Left lung (tissue), 10 donors: ENCODE results near the gene ZNRF2. TPM values are rescaled to one million over a fixed set of nuclear protein-coding genes. Genes with fewer than 3 reads are reported as not detected.
A peak's percentile ranks its signal among the peaks of the same experiment; 100 is the strongest.

ENCODE experiments used
- ATAC-seq: fragments of 200-7000 bp; cut with Tn5 transposase; one replicate; pipeline ENCODE4 v1.9.1; 2020; ENCODE audit warnings: moderate library complexity
- DNase-seq, 4 donors: peaks; one replicate each; pipeline ENCODE4 v3.0.0-alpha.2; 2013 to 2020
- H3K27ac ChIP-seq, 2 donors: fragments of 200-600 bp; sonication (generic) in 1 of 2; one replicate each; pipeline versions ENCODE4 v1.5.0 to v1.8.0; 2020 to 2021
- H3K27me3 ChIP-seq, 2 donors: fragments of 200-600 bp; sonication (generic) in 1 of 2; one replicate each; pipeline versions ENCODE4 v1.5.0 to v1.8.0; 2020 to 2021
- H3K36me3 ChIP-seq, 2 donors: fragments of 200-600 bp; sonication (generic) in 1 of 2; one replicate each; pipeline versions ENCODE4 v1.5.0 to v1.8.0; 2020 to 2021
- H3K4me1 ChIP-seq, 2 donors: fragments of 200-600 bp; one replicate each; pipeline ENCODE4 v1.8.0; 2021
- H3K4me3 ChIP-seq, 2 donors: fragments of 200-600 bp; sonication (generic) in 1 of 2; one replicate each; pipeline versions ENCODE4 v1.5.0 to v1.8.0; 2020 to 2021; ENCODE audit warnings: mild to moderate bottlenecking in 1 of 2
- H3K9me3 ChIP-seq, 2 donors: fragments of 200-600 bp; sonication (generic) in 1 of 2; one replicate each; pipeline versions ENCODE4 v1.5.0 to v1.8.0; 2020 to 2021
- CTCF ChIP-seq, 2 donors: fragments of 200-600 bp; sonication (generic) in 1 of 2; IDR thresholded peaks; one replicate each; pipeline versions ENCODE4 v1.5.0 to v1.8.0; 2021; ENCODE audit warnings: antibody characterized with exemption in 2 of 2
- intact Hi-C, 2 donors: fragments of 100-400 bp; cut with DNase I; formaldehyde crosslinking; loops; one replicate each; pipeline versions ENCODE4 v1.11.2 to v1.14.2; 2022
- polyA plus RNA-seq, 6 donors: library from polyadenylated mRNA; unstranded; fragments of 120-200 nt; gene quantifications; one replicate each; pipeline ENCODE4 v1.2.1, GENCODE V29; 2013; ENCODE audit not compliant: insufficient read length in 6 of 6
- total RNA-seq, 2 donors: library from RNA; stranded (reverse); fragmentation: NEBNext Ultra II Directional; extraction: Animal tissue kit (Norgen Biotek cat#: 25700); gene quantifications; one replicate each; pipeline ENCODE4 v1.2.1, GENCODE V29; 2021
- donor health status: DM: no; HTN: yes; CAD: no.
- donor health status: DM: no; HTN: no; CAD: no.

The ZNRF2 gene
- total and polyA plus RNA-seq, 8 donors = 10.9 to 19.5 (median 12.4) TPM

DNA sequence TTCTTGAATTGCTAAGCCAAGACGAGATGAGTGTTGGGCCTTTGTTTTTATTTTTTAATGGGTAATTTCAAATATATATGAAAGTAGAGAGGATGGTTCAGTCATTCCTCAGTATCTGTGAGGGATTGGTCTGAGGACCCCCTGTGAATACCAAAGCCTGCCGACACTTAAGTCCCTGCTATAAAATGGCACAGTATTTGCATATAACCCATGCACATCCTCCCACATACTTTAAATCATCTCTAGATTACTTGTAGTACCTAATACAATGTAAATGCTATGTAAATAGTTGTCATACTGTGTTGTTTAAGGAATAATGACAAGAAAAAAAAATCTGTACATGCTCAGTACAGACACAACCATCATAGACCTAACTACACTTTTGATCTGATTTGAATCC, 120.8 kb downstream of the ZNRF2 start:
- Histone ChIP-seq H3K27me3 (no peaks in the 10 kb centered on the region), H3K9me3 (no peaks in the 10 kb centered on the region), H3K27ac (no peak overlapping the region), H3K36me3 (peaks cover 0 to 9% of the 10 kb centered on the region in 2 donors), H3K4me1 (no peaks in the 10 kb centered on the region), H3K4me3 (no peak overlapping the region)
- no peak for TF ChIP-seq CTCF (IDR thresholded peaks at IDR 0.05)
- intact Hi-C loops = no loop called here
- ATAC-seq (no peak), DNase-seq (no peak)

DNA sequence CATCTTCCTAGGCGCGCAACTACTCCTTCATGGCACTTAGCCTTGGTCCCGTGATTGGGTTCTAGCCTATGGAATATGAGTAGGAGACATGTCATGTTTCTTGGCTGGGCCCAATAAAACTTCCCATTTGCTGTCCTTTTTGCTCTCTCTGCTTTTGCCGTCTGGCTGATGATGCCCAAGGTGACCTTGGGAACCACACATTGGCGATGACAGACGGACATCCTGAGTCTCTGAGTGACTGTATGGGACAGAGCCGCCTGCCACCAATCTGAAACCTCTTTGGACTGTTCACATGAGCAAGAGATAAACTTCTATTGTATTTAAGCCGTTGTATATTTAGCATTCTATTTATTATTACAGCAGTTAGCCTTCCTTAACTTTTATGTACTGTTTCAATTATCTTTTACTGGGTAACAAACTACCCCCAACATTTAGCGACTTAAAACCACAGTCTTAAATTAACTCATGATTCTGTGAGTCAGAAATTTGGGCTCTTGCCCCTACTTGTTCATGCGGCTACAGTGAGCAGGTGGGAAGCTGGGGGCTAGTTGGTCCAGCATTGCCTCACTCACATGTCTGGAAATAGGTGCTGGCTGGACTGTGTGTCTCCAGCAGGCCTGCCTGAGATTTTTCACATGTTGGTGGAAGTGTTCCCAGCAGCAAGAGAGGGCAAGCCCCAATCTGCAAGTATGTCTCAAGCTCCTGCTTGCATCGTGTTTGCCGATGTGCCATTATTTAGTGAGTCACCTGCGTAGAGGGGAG, 122.4 kb downstream of the ZNRF2 start:
- DNase-seq (no peak), ATAC-seq (no peak)
- TF ChIP-seq CTCF (IDR thresholded peaks at IDR 0.05) = no peak
- Histone ChIP-seq H3K9me3 (no peaks in the 10 kb centered on the region), H3K27me3 (no peaks in the 10 kb centered on the region), H3K4me1 (no peaks in the 10 kb centered on the region), H3K4me3 (no peak overlapping the region), H3K36me3 (peaks cover 0 to 9% of the 10 kb centered on the region in 2 donors), H3K27ac (no peak overlapping the region)
- intact Hi-C loops = no loop called here

- ATAC-seq (no peak), DNase-seq (no peak)
- no peak overlapping the region for H3K27ac ChIP-seq
- no peaks in the 10 kb centered on the region for H3K27me3 ChIP-seq
- TF ChIP-seq CTCF (IDR thresholded peaks at IDR 0.05) = no peak
- no peak overlapping the region for H3K4me3 ChIP-seq
- intact Hi-C loops = loop anchor here in 1 of 2 donors (5.0 kb wide), 1 partner anchor 134 kb away; no protein-coding TSS in a partner anchor
- no peaks in the 10 kb centered on the region for H3K4me1 ChIP-seq
- H3K9me3 ChIP-seq = peaks cover 0 to 3% of the 10 kb centered on the region in 2 donors
- H3K36me3 ChIP-seq = no peaks in the 10 kb centered on the region
These were observed 126.8 kb downstream of the ZNRF2 start for GRCh38 chr7:30411173-30411572.

DNA sequence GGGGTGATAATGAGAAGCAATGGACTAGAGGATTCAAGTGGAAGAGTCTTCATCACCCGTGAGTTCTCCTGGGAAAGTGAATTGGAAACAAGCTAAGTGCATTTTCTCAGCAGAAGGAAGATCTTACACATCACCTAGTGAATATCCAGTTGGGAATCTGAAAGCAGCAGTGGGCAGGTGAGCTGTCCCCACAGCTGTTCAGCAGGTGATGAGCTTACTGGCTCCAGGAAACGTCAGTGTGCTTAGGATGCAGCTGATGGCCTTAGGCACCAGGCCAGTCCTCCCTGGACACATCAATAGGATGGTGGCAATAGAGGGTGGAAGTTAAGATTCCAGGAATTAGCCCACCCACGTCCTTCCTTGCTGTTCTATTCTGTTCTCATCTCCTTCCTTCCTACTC, 127.5 kb downstream of the ZNRF2 start:
- H3K36me3 ChIP-seq = no peaks in the 10 kb centered on the region
- H3K4me3 ChIP-seq = no peak overlapping the region
- no peaks in the 10 kb centered on the region for H3K4me1 ChIP-seq
- intact Hi-C loops = loop anchor here in 1 of 2 donors (5.0 kb wide), 1 partner anchor 135 kb away; no protein-coding TSS in a partner anchor
- ATAC-seq = no peak
- H3K27me3 ChIP-seq = no peaks in the 10 kb centered on the region
- no peak for TF ChIP-seq CTCF (IDR thresholded peaks at IDR 0.05)
- H3K9me3 ChIP-seq = peaks cover 0 to 3% of the 10 kb centered on the region in 2 donors
- no peak for DNase-seq
- no peak overlapping the region for H3K27ac ChIP-seq

DNA sequence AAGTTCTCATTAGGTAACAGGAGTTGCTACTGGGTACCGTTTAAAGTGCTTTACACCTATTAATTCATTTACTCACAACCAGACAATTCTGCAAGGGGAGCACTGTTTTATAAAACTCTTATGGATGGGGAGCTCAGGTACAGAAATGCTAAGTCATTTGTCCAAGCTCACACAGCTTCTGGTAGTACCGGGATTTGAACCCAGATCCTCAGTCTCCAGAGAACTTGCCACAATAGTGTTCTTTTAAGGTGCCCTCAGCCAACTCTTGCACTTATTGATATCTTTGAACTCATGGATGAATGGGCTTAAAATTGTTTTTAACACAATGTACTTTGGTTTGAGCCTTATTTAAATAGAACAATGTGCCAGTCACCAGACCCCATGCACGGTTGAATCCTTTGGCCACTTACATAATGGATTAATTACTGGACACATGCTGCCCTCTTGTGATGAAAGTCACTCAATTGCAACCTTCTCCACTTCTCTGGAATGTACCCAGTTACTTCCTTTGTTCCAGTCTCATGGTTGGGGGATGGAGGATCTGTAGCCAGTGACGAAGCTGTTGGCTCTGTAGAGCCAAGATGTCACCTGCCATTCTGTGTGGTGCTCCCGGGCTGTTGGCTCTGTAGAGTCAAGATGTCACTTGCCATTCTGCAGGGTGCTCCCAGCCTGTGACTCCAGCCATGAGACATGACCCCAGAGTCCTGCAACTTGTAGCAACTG, 128.5 kb downstream of the ZNRF2 start:
- no peaks in the 10 kb centered on the region for H3K4me1 ChIP-seq
- intact Hi-C loops = loop anchor here in 1 of 2 donors (5.0 kb wide), 1 partner anchor 136 kb away; no protein-coding TSS in a partner anchor
- peak; percentile 21 to 70 for TF ChIP-seq CTCF (IDR thresholded peaks at IDR 0.05)
- H3K4me3 ChIP-seq = no peak overlapping the region
- peak; percentile 98 for ATAC-seq
- no peaks in the 10 kb centered on the region for H3K36me3 ChIP-seq
- H3K27me3 ChIP-seq = no peaks in the 10 kb centered on the region
- no peak overlapping the region for H3K27ac ChIP-seq
- H3K9me3 ChIP-seq = peaks cover 0 to 3% of the 10 kb centered on the region in 2 donors
- DNase-seq = peak in 2 of 4 donors; percentile 39 to 64
